ENCODE measurements around the gene SAXO2. TPM values are rescaled to one million over a fixed set of nuclear protein-coding genes. Genes with fewer than 3 reads are reported as not detected.
A peak's percentile ranks its signal among the peaks of the same experiment; 100 is the strongest.
"Not testable (repeated sequence)": the region's sequence is repeated elsewhere in the genome, so short reads cannot be mapped to it uniquely, and the experiment has no call there.

Gene SAXO2
- total RNA-seq, 1 donor from 2014 or later = 0.90 TPM

- Mint-ChIP-seq H3K4me3 (ENCODE audit: unreplicated experiment) (no peak overlapping the region), H3K4me1 (ENCODE audit: low read depth) (no peaks in the 10 kb centered on the region), H3K36me3 (ENCODE audit: low read depth) (peaks cover 4% of the 10 kb centered on the region), H3K27me3 (ENCODE audit: low read depth) (no peaks in the 10 kb centered on the region), H3K27ac (ENCODE audit: unreplicated experiment) (no peak overlapping the region), H3K9me3 (ENCODE audit: low read depth) (peaks cover 4% of the 10 kb centered on the region)
- TF ChIP-seq CTCF (IDR thresholded peaks at IDR 0.05) = no peak
- peak; percentile 42 for DNase-seq (ENCODE audit: low spot score)
Observed at GRCh38 chr15:82313446-82313845, 50.8 kb downstream of the SAXO2 start.

- not testable (repeated sequence) for H3K27ac Mint-ChIP-seq (ENCODE audit: unreplicated experiment); H3K4me3 Mint-ChIP-seq (ENCODE audit: unreplicated experiment); H3K36me3 Mint-ChIP-seq (ENCODE audit: low read depth); H3K9me3 Mint-ChIP-seq (ENCODE audit: low read depth); H3K27me3 Mint-ChIP-seq (ENCODE audit: low read depth); H3K4me1 Mint-ChIP-seq (ENCODE audit: low read depth)
- peak; percentile 74 for DNase-seq (ENCODE audit: low spot score)
Observed at GRCh38 chr15:82313951-82314768, 51.5 kb downstream of the SAXO2 start.

GRCh38 chr15:82314769-82315518, 52.3 kb downstream of the SAXO2 start:
- TF ChIP-seq CTCF (IDR thresholded peaks at IDR 0.05) = no peak
- Mint-ChIP-seq H3K4me1 (ENCODE audit: low read depth) (no peaks in the 10 kb centered on the region), H3K9me3 (ENCODE audit: low read depth) (peaks cover 4% of the 10 kb centered on the region), H3K27ac (ENCODE audit: unreplicated experiment) (no peak overlapping the region), H3K36me3 (ENCODE audit: low read depth) (peaks cover 4% of the 10 kb centered on the region), H3K27me3 (ENCODE audit: low read depth) (no peaks in the 10 kb centered on the region), H3K4me3 (ENCODE audit: unreplicated experiment) (no peak overlapping the region)
- DNase-seq (ENCODE audit: low spot score) = peak; percentile 49

- no peaks in the 10 kb centered on the region for H3K9me3 Mint-ChIP-seq (ENCODE audit: low read depth)
- H3K4me1 Mint-ChIP-seq (ENCODE audit: low read depth) = no peaks in the 10 kb centered on the region
- no peak overlapping the region for H3K4me3 Mint-ChIP-seq (ENCODE audit: unreplicated experiment)
- DNase-seq (ENCODE audit: low spot score) = peak; percentile 77
- peaks cover under 1% of the 10 kb centered on the region for H3K36me3 Mint-ChIP-seq (ENCODE audit: low read depth)
- H3K27me3 Mint-ChIP-seq (ENCODE audit: low read depth) = no peaks in the 10 kb centered on the region
- H3K27ac Mint-ChIP-seq (ENCODE audit: unreplicated experiment) = no peak overlapping the region
- TF ChIP-seq CTCF (IDR thresholded peaks at IDR 0.05) = no peak
Observed at GRCh38 chr15:82315519-82316246, 53.1 kb downstream of the SAXO2 start.

GRCh38 chr15:82316247-82317090, 53.9 kb downstream of the SAXO2 start:
- H3K27me3 Mint-ChIP-seq (ENCODE audit: low read depth); H3K9me3 Mint-ChIP-seq (ENCODE audit: low read depth); H3K4me3 Mint-ChIP-seq (ENCODE audit: unreplicated experiment); H3K4me1 Mint-ChIP-seq (ENCODE audit: low read depth); H3K27ac Mint-ChIP-seq (ENCODE audit: unreplicated experiment); H3K36me3 Mint-ChIP-seq (ENCODE audit: low read depth): not testable (repeated sequence)
- peak; percentile 62 for DNase-seq (ENCODE audit: low spot score)
